Astrocyte (in vitro differentiated cells and primary cell): ENCODE measurements around the gene ITPR2.

Experiments
- EZH2 ChIP-seq: IDR thresholded peaks from 2 replicates; pipeline ENCODE4 v1.6.1; 2012; ENCODE audit warnings: mild to moderate bottlenecking, low read length, inconsistent platforms; ENCODE audit not compliant: insufficient read depth
- TF ChIP-seq, protein P1 (sequence below): IDR thresholded peaks from 2 replicates; pipeline ENCODE4 v1.5.1; 2011; ENCODE audit warnings: low read depth, mild to moderate bottlenecking, inconsistent platforms, low read length, moderate library complexity; ENCODE audit not compliant: insufficient read depth

DNA sequence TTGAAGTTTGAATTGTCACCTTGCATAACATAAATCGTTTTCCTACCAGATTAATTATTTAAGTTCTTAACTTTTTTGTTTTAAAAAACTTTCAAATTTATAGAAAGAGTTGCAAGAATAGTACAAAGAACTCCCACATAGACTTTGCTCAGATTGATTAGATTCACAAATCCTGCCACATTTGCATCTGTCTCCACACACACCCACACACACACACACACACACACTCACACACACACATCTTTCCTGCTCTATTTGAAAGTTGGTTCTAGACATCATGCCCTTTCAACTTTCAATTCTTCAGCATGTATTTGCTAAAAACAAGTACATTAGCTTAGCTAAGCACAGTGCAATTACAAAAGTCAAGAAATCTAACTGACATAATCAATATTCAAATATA, 184.0 kb downstream of the ITPR2 start:
- TF ChIP-seq, protein P1, sequence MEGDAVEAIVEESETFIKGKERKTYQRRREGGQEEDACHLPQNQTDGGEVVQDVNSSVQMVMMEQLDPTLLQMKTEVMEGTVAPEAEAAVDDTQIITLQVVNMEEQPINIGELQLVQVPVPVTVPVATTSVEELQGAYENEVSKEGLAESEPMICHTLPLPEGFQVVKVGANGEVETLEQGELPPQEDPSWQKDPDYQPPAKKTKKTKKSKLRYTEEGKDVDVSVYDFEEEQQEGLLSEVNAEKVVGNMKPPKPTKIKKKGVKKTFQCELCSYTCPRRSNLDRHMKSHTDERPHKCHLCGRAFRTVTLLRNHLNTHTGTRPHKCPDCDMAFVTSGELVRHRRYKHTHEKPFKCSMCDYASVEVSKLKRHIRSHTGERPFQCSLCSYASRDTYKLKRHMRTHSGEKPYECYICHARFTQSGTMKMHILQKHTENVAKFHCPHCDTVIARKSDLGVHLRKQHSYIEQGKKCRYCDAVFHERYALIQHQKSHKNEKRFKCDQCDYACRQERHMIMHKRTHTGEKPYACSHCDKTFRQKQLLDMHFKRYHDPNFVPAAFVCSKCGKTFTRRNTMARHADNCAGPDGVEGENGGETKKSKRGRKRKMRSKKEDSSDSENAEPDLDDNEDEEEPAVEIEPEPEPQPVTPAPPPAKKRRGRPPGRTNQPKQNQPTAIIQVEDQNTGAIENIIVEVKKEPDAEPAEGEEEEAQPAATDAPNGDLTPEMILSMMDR = no peak
- TF ChIP-seq EZH2 = no peak
